Activated CD4-positive, alpha-beta T cell treated with anti-CD3 and anti-CD28 coated beads for 36 hours (primary cell): ENCODE measurements around the gene MEX3D. TPM values are rescaled to one million over a fixed set of nuclear protein-coding genes. Genes with fewer than 3 reads are reported as not detected.

Source experiments
- ATAC-seq: fragments of 200-7000 bp; cut with Tn5 transposase; one replicate; pipeline ENCODE4 v1.10.0; 2021; ENCODE audit warnings: mild to moderate bottlenecking, moderate library complexity
- CTCF ChIA-PET: fragments of 350-600 bp; sonication (Branson Sonifier 250); formaldehyde crosslinking; loops from one replicate; lab custom pipeline; 2021; ENCODE audit warnings: antibody characterized with exemption; lab: Charles Lee
- POLR2A ChIA-PET: fragments of 350-600 bp; sonication (Branson Sonifier 250); formaldehyde crosslinking; loops from one replicate; lab custom pipeline; 2021; ENCODE audit warnings: antibody characterized with exemption, inconsistent platforms; lab: Charles Lee
- DNase-seq: peaks from one replicate; pipeline ENCODE4 v3.0.0-alpha.2; 2020
- H3K27ac Mint-ChIP-seq: one replicate; pipeline ENCODE4 v1.8.0; 2021; ENCODE audit warnings: mixed read lengths
- H3K27me3 Mint-ChIP-seq: one replicate; pipeline ENCODE4 v1.8.0; 2021; ENCODE audit warnings: mixed read lengths
- H3K36me3 Mint-ChIP-seq: one replicate; pipeline ENCODE4 v1.8.0; 2021; ENCODE audit warnings: low read depth, mixed read lengths
- H3K4me1 Mint-ChIP-seq: one replicate; pipeline ENCODE4 v1.8.0; 2021; ENCODE audit warnings: mixed read lengths
- H3K4me3 Mint-ChIP-seq: one replicate; pipeline ENCODE4 v1.8.0; 2021; ENCODE audit warnings: mild to moderate bottlenecking, moderate library complexity, mixed read lengths
- H3K9me3 Mint-ChIP-seq: one replicate; pipeline ENCODE4 v1.8.0; 2021; ENCODE audit warnings: low read depth, mixed read lengths
- intact Hi-C, 2 experiments: fragments of 100-400 bp; cut with DNase I in 1 of 2; cut with micrococcal nuclease in 1 of 2; formaldehyde crosslinking; loops; one replicate each; pipeline versions ENCODE4 v1.14.2 to v1.15.1; 2022 to 2024; cut with DNase I, micrococcal nuclease
- total RNA-seq, 2 experiments: library from RNA; stranded (reverse); gene quantifications; one replicate each; pipeline ENCODE4 v1.2.3, GENCODE V29; 2021

Gene MEX3D
- 1 to 10 TPM; 6.2 to 6.7 TPM for total RNA-seq

GRCh38 chr19:1568320-1569019 is at the start of gene MEX3D:
Gene MEX3D (minus strand): TSS chr19:1568325. CDS start chr19:1568058, 267 bp downstream.
- Mint-ChIP-seq H3K4me1 (no peaks in the 10 kb centered on the region), H3K9me3 (no peaks in the 10 kb centered on the region), H3K27me3 (peaks cover 7% of the 10 kb centered on the region), H3K36me3 (no peaks in the 10 kb centered on the region), H3K4me3 (no peak within 1 kb of the TSS), H3K27ac (no peak within 1 kb of the TSS)
- CTCF ChIA-PET, result no interaction called here
- ATAC-seq (peak; percentile 88), DNase-seq (peak; percentile 90)
- intact Hi-C loops, result loop anchor here in 1 of 2 experiments (1.0 to 2.0 kb wide), 7 partner anchors 24 to 244 kb away; partner anchors contain the start of genes ATP8B3, C19orf25, MBD3 and PCSK4
- POLR2A ChIA-PET, result no interaction called here

GRCh38 chr19:1616875-1617274 is 48.8 kb upstream of the MEX3D start:
- CTCF ChIA-PET, result interaction anchor here (0.5 to 0.7 kb wide), 2 partner anchors 9 to 23 kb away, joined by 3 to 4 read pairs; no protein-coding TSS in a partner anchor
- peak; percentile 68 for ATAC-seq
- peaks cover 38% of the 10 kb centered on the region for H3K36me3 Mint-ChIP-seq
- H3K9me3 Mint-ChIP-seq, result no peaks in the 10 kb centered on the region
- peak; percentile 25 for DNase-seq
- no peaks in the 10 kb centered on the region for H3K27me3 Mint-ChIP-seq
- H3K4me1 Mint-ChIP-seq, result peaks cover 22% of the 10 kb centered on the region
- intact Hi-C loops, result no loop called here
- POLR2A ChIA-PET, result interaction anchor here (0.6 kb wide), 1 partner anchor 226 kb away, joined by 3 read pairs; no protein-coding TSS in a partner anchor
- no peak overlapping the region for H3K4me3 Mint-ChIP-seq
- peak overlapping the region; percentile 82 for H3K27ac Mint-ChIP-seq

DNA sequence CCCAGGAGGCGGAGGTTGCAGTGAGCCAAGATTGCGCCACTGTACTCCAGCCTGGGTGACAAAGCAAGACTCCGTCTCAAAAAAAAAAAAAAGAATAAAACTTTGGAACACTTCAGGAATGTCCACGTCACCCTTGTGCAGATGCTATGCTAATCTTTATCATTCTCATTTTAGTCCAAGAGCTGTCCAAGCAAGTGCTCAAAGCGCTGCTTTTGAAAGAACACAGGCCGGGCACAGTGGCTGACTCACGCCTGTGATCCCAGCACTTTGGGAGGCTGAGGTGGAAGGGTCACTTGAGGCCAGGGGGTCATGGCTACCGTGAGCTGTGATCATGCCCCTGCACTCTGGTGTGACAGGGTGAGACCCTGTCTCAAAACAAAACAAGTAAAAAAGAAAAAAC is 48.3 kb upstream of the MEX3D start:
- ChIA-PET CTCF (no interaction called here), POLR2A (no interaction called here)
- intact Hi-C loops, result no loop called here
- H3K4me1 Mint-ChIP-seq, result peaks cover 22% of the 10 kb centered on the region
- H3K9me3 Mint-ChIP-seq, result no peaks in the 10 kb centered on the region
- no peaks in the 10 kb centered on the region for H3K27me3 Mint-ChIP-seq
- H3K36me3 Mint-ChIP-seq, result peaks cover 39% of the 10 kb centered on the region
- ATAC-seq (no peak), DNase-seq (no peak)
- peak overlapping the region; percentile 39 for H3K27ac Mint-ChIP-seq
- H3K4me3 Mint-ChIP-seq, result no peak overlapping the region

GRCh38 chr19:1615156-1615765 is 47.1 kb upstream of the MEX3D start:
- H3K4me3 Mint-ChIP-seq, result no peak overlapping the region
- DNase-seq, result no peak
- POLR2A ChIA-PET, result no interaction called here
- intact Hi-C loops, result no loop called here
- H3K36me3 Mint-ChIP-seq, result peaks cover 46% of the 10 kb centered on the region
- no peaks in the 10 kb centered on the region for H3K27me3 Mint-ChIP-seq
- CTCF ChIA-PET, result no interaction called here
- H3K9me3 Mint-ChIP-seq, result no peaks in the 10 kb centered on the region
- no peak for ATAC-seq
- H3K27ac Mint-ChIP-seq, result no peak overlapping the region
- H3K4me1 Mint-ChIP-seq, result peaks cover 32% of the 10 kb centered on the region

GRCh38 chr19:1613808-1614570 is 45.9 kb upstream of the MEX3D start:
- Mint-ChIP-seq H3K36me3 (peaks cover 46% of the 10 kb centered on the region), H3K4me3 (no peak overlapping the region), H3K9me3 (no peaks in the 10 kb centered on the region), H3K4me1 (peaks cover 41% of the 10 kb centered on the region), H3K27me3 (no peaks in the 10 kb centered on the region), H3K27ac (no peak overlapping the region)
- POLR2A ChIA-PET, result interaction anchor here (0.5 kb wide), 1 partner anchor 261 kb away, joined by 5 read pairs; no protein-coding TSS in a partner anchor
- intact Hi-C loops, result no loop called here
- CTCF ChIA-PET, result no interaction called here
- DNase-seq, result no peak
- no peak for ATAC-seq

DNA sequence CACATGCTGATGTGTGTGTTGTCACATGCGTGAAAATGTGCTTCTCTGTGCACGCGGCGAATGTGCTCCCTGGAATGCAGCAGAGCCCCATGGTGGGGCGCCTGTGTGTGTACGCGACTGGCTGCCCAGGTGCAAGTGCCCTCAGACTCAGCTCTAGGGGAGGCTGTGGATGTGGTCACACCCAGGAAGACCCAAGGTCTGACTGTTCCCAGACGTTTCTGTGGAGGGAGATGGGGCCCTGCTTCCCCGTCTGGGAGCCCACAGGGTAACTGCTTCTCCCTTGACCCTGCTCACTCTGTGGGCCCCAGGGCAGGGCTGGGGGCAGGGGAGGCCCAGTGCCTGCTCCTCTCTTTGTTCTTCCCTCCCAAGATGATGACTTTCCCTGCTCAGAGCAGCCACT is 45.0 kb upstream of the MEX3D start:
- DNase-seq (no peak), ATAC-seq (no peak)
- no peak overlapping the region for H3K4me3 Mint-ChIP-seq
- no peaks in the 10 kb centered on the region for H3K27me3 Mint-ChIP-seq
- ChIA-PET CTCF (no interaction called here), POLR2A (no interaction called here)
- H3K9me3 Mint-ChIP-seq, result no peaks in the 10 kb centered on the region
- intact Hi-C loops, result no loop called here
- peaks cover 43% of the 10 kb centered on the region for H3K4me1 Mint-ChIP-seq
- no peak overlapping the region for H3K27ac Mint-ChIP-seq
- peaks cover 42% of the 10 kb centered on the region for H3K36me3 Mint-ChIP-seq

- ChIA-PET CTCF (no interaction called here), POLR2A (no interaction called here)
- H3K4me1 Mint-ChIP-seq, result peaks cover 37% of the 10 kb centered on the region
- H3K36me3 Mint-ChIP-seq, result peaks cover 37% of the 10 kb centered on the region
- intact Hi-C loops, result no loop called here
- no peaks in the 10 kb centered on the region for H3K9me3 Mint-ChIP-seq
- H3K27ac Mint-ChIP-seq, result no peak overlapping the region
- no peak overlapping the region for H3K4me3 Mint-ChIP-seq
- ATAC-seq, result no peak
- DNase-seq, result no peak
- H3K27me3 Mint-ChIP-seq, result no peaks in the 10 kb centered on the region
Observed at GRCh38 chr19:1612114-1613086, 44.3 kb upstream of the MEX3D start.

GRCh38 chr19:1611353-1611752 is 43.2 kb upstream of the MEX3D start:
- Mint-ChIP-seq H3K36me3 (peaks cover 30% of the 10 kb centered on the region), H3K4me1 (peaks cover 30% of the 10 kb centered on the region), H3K27me3 (no peaks in the 10 kb centered on the region), H3K4me3 (no peak overlapping the region), H3K9me3 (no peaks in the 10 kb centered on the region), H3K27ac (no peak overlapping the region)
- intact Hi-C loops, result no loop called here
- no peak for DNase-seq
- POLR2A ChIA-PET, result no interaction called here
- no peak for ATAC-seq
- CTCF ChIA-PET, result interaction anchor here (0.6 to 0.7 kb wide), 2 partner anchors 13 to 25 kb away, joined by 4 read pairs; no protein-coding TSS in a partner anchor

- DNase-seq (no peak), ATAC-seq (no peak)
- Mint-ChIP-seq H3K27ac (no peak overlapping the region), H3K4me3 (no peak overlapping the region), H3K9me3 (no peaks in the 10 kb centered on the region), H3K27me3 (no peaks in the 10 kb centered on the region), H3K4me1 (peaks cover 33% of the 10 kb centered on the region), H3K36me3 (peaks cover 26% of the 10 kb centered on the region)
- intact Hi-C loops, result no loop called here
- POLR2A ChIA-PET, result no interaction called here
- CTCF ChIA-PET, result no interaction called here
Observed at GRCh38 chr19:1610579-1610978, 42.5 kb upstream of the MEX3D start.

- peaks cover 33% of the 10 kb centered on the region for H3K4me1 Mint-ChIP-seq
- H3K27ac Mint-ChIP-seq, result no peak overlapping the region
- ChIA-PET CTCF (interaction anchor here (0.6 kb wide), 1 partner anchor 42 kb away, joined by 3 read pairs; no protein-coding TSS in a partner anchor), POLR2A (interaction anchor here (0.6 kb wide), 1 partner anchor 41 kb away, joined by 4 read pairs; no protein-coding TSS in a partner anchor)
- ATAC-seq (no peak), DNase-seq (no peak)
- H3K9me3 Mint-ChIP-seq, result no peaks in the 10 kb centered on the region
- intact Hi-C loops, result loop anchor here (5.0 kb wide), 2 partner anchors 62 to 157 kb away; no protein-coding TSS in a partner anchor
- H3K27me3 Mint-ChIP-seq, result no peaks in the 10 kb centered on the region
- peaks cover 24% of the 10 kb centered on the region for H3K36me3 Mint-ChIP-seq
- no peak overlapping the region for H3K4me3 Mint-ChIP-seq
Observed at GRCh38 chr19:1609680-1610474, 41.8 kb upstream of the MEX3D start.
